T47D (cell line): ENCODE results near the gene USH2A.

Source experiments
- DNase-seq, 2 experiments: peaks; one replicate each; pipeline versions ENCODE4 v3.0.0 to v3.0.0-alpha.2; 2011 to 2012; ENCODE audit warnings: low read depth in 1 of 2, low spot score in 1 of 2
- JUND ChIP-seq: IDR thresholded peaks from 2 replicates; pipeline ENCODE4 v1.6.1; 2012; ENCODE audit warnings: low read depth
- in situ Hi-C: cut with HindIII; loops from 2 replicates; pipeline ENCODE4 v1.10.0; 2016; ENCODE audit warnings: low sequenced_read_pairs, low pct_unique_long_range_greater_than_20kb

USH2A gene

GRCh38 chr1:216238844-216239243, 184.4 kb downstream of the USH2A start:
- no peak for DNase-seq
- no peak for TF ChIP-seq JUND
- in situ Hi-C loops, result no loop called here

GRCh38 chr1:216237927-216238542, 185.2 kb downstream of the USH2A start:
- DNase-seq, result no peak
- TF ChIP-seq JUND, result no peak
- in situ Hi-C loops, result no loop called here

- in situ Hi-C loops, result no loop called here
- peak in 1 of 2 experiments; percentile 26 for DNase-seq
- 0 out of 2 replicates have a peak, but pooled peaks have one; percentile 32 for TF ChIP-seq JUND
Observed at GRCh38 chr1:216224233-216224632, 199.0 kb downstream of the USH2A start.

GRCh38 chr1:216223486-216223885, 199.8 kb downstream of the USH2A start:
- DNase-seq, result no peak
- in situ Hi-C loops, result no loop called here
- no peak for TF ChIP-seq JUND

- DNase-seq, result no peak
- in situ Hi-C loops, result no loop called here
- no peak for TF ChIP-seq JUND
Observed at GRCh38 chr1:216222288-216222687, 201.0 kb downstream of the USH2A start.

- in situ Hi-C loops, result no loop called here
- DNase-seq, result peak; percentile 46 to 89
- TF ChIP-seq JUND, result no peak
Observed at GRCh38 chr1:216221260-216221700, 202.0 kb downstream of the USH2A start.

- TF ChIP-seq JUND, result no peak
- no peak for DNase-seq
- in situ Hi-C loops, result no loop called here
Observed at GRCh38 chr1:216216305-216216704, 206.9 kb downstream of the USH2A start.

GRCh38 chr1:216215169-216215568, 208.1 kb downstream of the USH2A start:
- no peak for TF ChIP-seq JUND
- in situ Hi-C loops, result no loop called here

GRCh38 chr1:216212826-216213225, 210.4 kb downstream of the USH2A start:
- no peak for TF ChIP-seq JUND
- DNase-seq, result no peak
- in situ Hi-C loops, result no loop called here

More at GRCh38 chr1:216215169-216215568, 208.1 kb downstream of the USH2A start:
- no peak for DNase-seq

GRCh38 chr1:216210081-216210480, 213.2 kb downstream of the USH2A start:
- peak in 1 of 2 experiments; percentile 46 for DNase-seq
- in situ Hi-C loops, result no loop called here
- TF ChIP-seq JUND, result no peak

GRCh38 chr1:216209125-216209524, 214.1 kb downstream of the USH2A start:
- TF ChIP-seq JUND, result no peak
- no peak for DNase-seq
- in situ Hi-C loops, result no loop called here

GRCh38 chr1:216207154-216207553, 216.1 kb downstream of the USH2A start:
- in situ Hi-C loops, result no loop called here
- TF ChIP-seq JUND, result no peak

GRCh38 chr1:216205176-216205575, 218.1 kb downstream of the USH2A start:
- no peak for TF ChIP-seq JUND
- DNase-seq, result no peak
- in situ Hi-C loops, result no loop called here

More at GRCh38 chr1:216207154-216207553, 216.1 kb downstream of the USH2A start:
- DNase-seq, result no peak

- no peak for DNase-seq
- in situ Hi-C loops, result no loop called here
- TF ChIP-seq JUND, result no peak
Observed at GRCh38 chr1:216201946-216202345, 221.3 kb downstream of the USH2A start.
